GM18870 (cell line): ENCODE measurements around the gene RAD9B.
"Not testable (repeated sequence)": the region's sequence is repeated elsewhere in the genome, so short reads cannot be mapped to it uniquely, and the experiment has no call there.

Experiments used
- ATAC-seq: cut with Tn5 transposase; IDR thresholded peaks from one replicate; pipeline ENCODE4 v1.9.1; 2021; ENCODE audit warnings: moderate library complexity; ENCODE audit not compliant: unreplicated experiment

RAD9B gene

GRCh38 chr12:110501752-110502738, at the start of gene RAD9B, which contains the start of gene VPS29:
Gene RAD9B, plus strand, starts transcription at chr12:110502331. Its CDS starts 7 bp downstream, at chr12:110502338.
Gene VPS29, minus strand, starts transcription at chr12:110502111. Its CDS starts 60 bp downstream, at chr12:110502051.
- peak; percentile 85 for ATAC-seq

GRCh38 chr12:110453569-110454296, 48.4 kb upstream of the RAD9B start:
- ATAC-seq: no peak

- ATAC-seq: no peak
Observed at GRCh38 chr12:110458756-110459155, 43.4 kb upstream of the RAD9B start.

DNA sequence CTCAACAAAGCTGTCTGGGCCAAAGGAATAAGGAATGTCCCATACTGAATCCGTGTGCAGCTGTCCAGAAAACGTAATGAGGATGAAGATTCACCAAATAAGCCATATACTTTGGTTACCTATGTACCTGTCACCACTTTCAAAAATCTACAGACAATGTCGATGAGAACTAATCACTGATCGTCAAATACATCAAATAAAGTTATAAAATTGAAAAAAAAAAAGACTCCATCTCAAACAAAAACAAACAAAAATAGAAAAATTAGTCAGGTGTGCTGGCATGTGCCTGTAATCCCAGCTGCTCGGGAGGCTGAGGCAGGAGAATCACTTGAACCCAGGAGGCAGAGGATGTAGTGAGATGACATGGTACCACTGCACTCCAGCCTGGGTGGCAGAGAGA, 40.9 kb upstream of the RAD9B start:
- ATAC-seq: not testable (repeated sequence)

GRCh38 chr12:110465024-110465423, 37.1 kb upstream of the RAD9B start:
- no peak for ATAC-seq

GRCh38 chr12:110465765-110466164, 36.4 kb upstream of the RAD9B start:
- not testable (repeated sequence) for ATAC-seq

- no peak for ATAC-seq
Observed at GRCh38 chr12:110466791-110467190, 35.3 kb upstream of the RAD9B start.

GRCh38 chr12:110467847-110468213, 34.3 kb upstream of the RAD9B start:
- no peak for ATAC-seq

DNA sequence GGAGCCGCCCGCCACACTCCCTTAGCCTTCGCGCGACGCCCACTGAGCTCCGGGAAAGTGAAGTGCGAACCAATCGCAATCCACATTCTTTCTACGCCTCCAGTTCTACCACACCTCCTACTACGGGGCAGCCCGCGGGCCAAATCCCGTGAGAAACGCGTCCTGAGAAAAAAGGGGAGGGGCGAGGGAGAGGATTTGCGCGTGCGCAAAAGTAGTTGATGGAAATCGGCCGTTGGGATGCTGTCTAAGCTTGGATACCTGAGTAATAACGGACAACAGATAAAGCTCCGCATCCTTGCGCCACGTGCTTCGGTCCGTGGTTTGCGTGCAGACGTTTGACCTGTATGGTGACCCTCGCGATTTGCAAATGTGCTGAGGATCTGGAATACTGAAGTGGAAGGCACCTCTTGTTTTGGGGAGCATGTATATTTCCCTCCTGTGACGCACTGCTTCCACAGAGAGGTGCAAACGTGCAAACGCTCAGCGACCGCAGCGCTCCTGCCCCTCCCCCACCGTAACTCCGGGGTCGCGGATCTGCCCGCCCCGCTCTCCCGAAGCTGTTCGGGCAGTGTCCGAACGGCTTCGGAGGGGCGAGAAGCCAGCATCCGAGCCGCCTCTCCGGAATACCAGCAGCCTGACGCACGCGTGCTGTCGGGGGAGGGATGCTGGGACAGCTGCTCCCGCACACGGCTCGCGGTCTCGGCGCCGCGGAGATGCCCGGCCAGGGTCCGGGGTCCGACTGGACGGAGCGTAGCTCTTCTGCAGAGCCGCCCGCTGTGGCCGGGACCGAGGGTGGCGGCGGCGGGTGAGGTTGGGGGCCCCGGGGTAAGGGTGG, 33.7 kb upstream of the RAD9B start, which contains the start of the genes FAM216A and GPN3:
FAM216A (plus strand) TSS at position 632 of the 835 bp plus-strand sequence; CDS start at position 663, 31 bp downstream.
GPN3 (minus strand) TSS at position 44 of the 835 bp plus-strand sequence. CDS start 54 bp downstream, outside the sequence.
- peak; percentile 76 for ATAC-seq

DNA sequence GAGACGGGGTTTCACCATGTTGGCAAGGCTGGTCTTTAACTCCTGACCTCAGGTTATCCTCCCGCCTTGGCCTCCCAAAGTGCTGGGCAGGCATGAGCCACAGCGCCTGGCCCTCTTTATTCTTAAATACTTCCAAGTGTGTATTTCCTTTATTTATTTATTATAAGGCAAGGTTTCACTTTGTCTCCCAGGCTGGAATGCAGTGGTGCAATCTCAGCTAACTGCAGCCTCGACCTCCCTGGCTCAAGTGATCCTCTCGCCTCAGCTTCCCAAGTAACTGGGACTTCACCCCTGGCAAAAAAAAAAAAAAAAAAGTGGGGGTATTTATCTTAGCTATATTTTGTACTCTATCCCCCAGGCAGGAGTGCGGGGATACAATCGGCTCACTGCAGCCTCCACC, 26.7 kb upstream of the RAD9B start:
- no peak for ATAC-seq

GRCh38 chr12:110498984-110499706, 3.0 kb upstream of the RAD9B start:
- no peak for ATAC-seq

GRCh38 chr12:110501399-110501751, 756 bp upstream of the RAD9B start:
- peak; percentile 21 for ATAC-seq

DNA sequence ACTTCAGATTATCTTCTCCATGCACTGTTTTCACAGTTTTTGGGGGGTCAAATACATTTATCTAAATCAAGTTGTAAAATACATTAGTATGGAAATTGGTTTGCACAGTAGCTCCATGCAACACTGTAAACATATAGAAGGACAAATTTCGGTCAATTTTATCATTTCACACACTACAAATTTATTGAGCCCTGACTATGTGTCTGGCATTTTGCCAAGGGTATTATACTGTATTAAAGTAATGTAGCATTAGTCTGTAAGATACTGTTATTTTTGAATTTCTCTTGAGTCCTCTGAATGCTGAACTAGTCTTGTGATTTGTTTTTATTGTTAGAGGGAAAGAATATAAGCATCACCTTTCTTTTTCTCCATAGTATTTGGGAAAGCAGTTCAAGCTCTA, 1.3 kb downstream of the RAD9B start:
- ATAC-seq: no peak

DNA sequence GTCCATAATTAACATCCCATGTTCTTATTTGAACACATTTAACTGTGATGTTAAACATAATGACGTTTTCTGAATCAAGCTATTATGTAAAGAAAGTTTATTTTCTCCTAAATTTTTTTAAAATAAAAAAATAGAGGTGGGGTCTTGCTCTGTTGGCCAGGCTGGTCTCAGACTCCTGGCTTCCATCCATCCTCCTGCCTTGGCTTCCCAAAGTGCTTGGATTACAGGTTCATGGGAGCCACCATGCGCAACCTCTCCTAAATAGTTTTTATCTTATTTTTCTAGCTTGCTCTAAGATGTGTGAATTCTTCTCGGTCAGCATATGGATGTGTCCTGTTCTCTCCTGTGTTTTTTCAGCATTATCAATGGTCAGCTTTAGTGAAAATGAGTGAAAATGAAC, 3.2 kb downstream of the RAD9B start:
- ATAC-seq: no peak

DNA sequence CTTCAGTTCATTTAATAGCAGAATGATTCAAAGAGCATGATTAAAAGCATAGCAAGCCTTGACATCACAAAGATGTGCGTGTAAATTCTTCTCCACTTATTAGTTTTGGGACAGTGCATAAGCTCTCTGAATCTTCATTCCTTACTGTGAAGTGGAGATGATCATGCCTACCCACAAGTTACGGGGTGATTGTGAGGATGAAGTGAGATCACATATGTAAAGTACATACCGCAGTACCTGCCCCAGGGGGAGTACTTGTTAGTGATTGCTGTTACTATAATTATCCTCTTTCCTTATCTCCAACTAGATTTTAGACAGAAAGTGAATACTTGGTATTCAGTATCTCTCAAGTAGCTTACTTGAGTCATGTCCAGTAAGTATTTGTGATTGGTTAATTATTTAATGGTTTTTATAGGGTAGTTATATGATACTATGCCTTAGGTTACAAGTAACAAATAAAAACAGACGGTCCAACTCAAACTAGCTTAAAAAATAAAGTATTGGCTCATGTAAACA, 6.0 kb downstream of the RAD9B start:
- ATAC-seq: no peak

- ATAC-seq: no peak
Observed at GRCh38 chr12:110513842-110514241, 11.7 kb downstream of the RAD9B start.

DNA sequence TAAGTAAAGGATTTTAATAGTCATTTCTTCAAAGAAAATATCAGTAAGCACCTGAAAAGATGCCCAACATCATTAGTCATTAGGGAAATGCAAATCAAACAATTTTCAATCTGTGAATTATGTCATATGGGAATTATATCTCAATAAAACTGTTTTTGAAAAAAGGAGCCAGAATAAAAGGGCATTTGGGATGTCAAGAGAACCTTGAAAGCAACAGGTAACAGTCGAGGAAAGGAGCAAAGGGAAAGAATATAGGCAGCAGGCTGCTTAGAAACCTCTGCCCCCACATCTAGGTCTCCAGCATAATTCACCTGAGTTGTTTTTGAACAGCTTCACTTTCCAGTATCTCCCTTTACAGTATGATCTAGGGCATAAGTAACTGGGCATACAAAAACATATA, 12.2 kb downstream of the RAD9B start:
- ATAC-seq: no peak

- ATAC-seq: no peak
Observed at GRCh38 chr12:110516995-110517394, 14.9 kb downstream of the RAD9B start.

GRCh38 chr12:110518014-110518413, 15.9 kb downstream of the RAD9B start:
- ATAC-seq: not testable (repeated sequence)
